K562 (cell line): ENCODE data around the gene SPEM2. TPM values are rescaled to one million over a fixed set of nuclear protein-coding genes. Genes with fewer than 3 reads are reported as not detected.

Experiments
- ATAC-seq: fragments of 200-7000 bp; cut with Tn5 transposase; 3 replicates; pipeline ENCODE4 v1.9.1; 2020; ENCODE audit warnings: moderate library complexity
- BruUV-seq: library from RNA; stranded (reverse); fragments of 400-500 nt; replicated peaks from 2 replicates; lab custom pipeline; 2021; lab: Mats Ljungman, UMichigan
- CTCF ChIA-PET: fragments of 300-600 bp; formaldehyde crosslinking; extraction: SDS; loops from one replicate; lab custom pipeline; 2021; ENCODE audit warnings: low intra/inter-chr PET ratio; lab: Yijun Ruan, JAX
- POLR2A ChIA-PET: fragments of 300-600, 350-650 bp; sonication (Branson Sonifier 250); formaldehyde crosslinking; extraction: SDS; loops from one replicate; lab custom pipeline; 2021; ENCODE audit warnings: antibody characterized with exemption, inconsistent platforms; lab: Yijun Ruan, JAX
- DNase-seq, 4 experiments: peaks; one replicate each; pipeline versions ENCODE4 v3.0.0 to v3.0.0-alpha.2; 2011 to 2018; ENCODE audit warnings: low spot score in 3 of 4, mixed read lengths in 3 of 4; ENCODE audit errors: extremely low read depth in 1 of 4
- FAIRE-seq: peaks from 2 replicates; lab custom pipeline; 2011; peaks lifted over from hg19 to GRCh38; lab: Jason Lieb, UNC
- H2AFZ ChIP-seq: 2 replicates; pipeline ENCODE4 v1.6.0; 2011; ENCODE audit warnings: low read depth, low read length, control low read depth, inconsistent platforms
- H3K27ac ChIP-seq: fragments of 200-600 bp; 3 replicates; pipeline ENCODE4 v1.8.0; 2011; ENCODE audit warnings: low read depth, mild to moderate bottlenecking, control low read depth, inconsistent platforms, low read length, moderate library complexity, mixed read lengths; ENCODE audit errors: extremely low read depth
- H3K27me3 ChIP-seq, 2 experiments: fragments of 300-600 bp in 1 of 2; 2 replicates in 1 of 2; 3 replicates in 1 of 2; pipeline versions ENCODE4 v1.6.0 to v1.8.0; 2011; ENCODE audit warnings: inconsistent platforms in 2 of 2, low read length in 2 of 2, mild to moderate bottlenecking in 1 of 2, mixed read lengths in 1 of 2, moderate library complexity in 1 of 2; ENCODE audit not compliant: control insufficient read depth in 2 of 2, insufficient read depth in 2 of 2
- H3K36me3 ChIP-seq: fragments of 300-600 bp; 3 replicates; pipeline ENCODE4 v1.8.0; 2011; ENCODE audit warnings: mild to moderate bottlenecking, low read length, inconsistent platforms; ENCODE audit not compliant: control insufficient read depth, insufficient read depth
- H3K4me1 ChIP-seq, 2 experiments: fragments of 200-600 bp in 1 of 2; replicated peaks in 1 of 2; 2 replicates in 1 of 2; 3 replicates in 1 of 2; pipeline versions ENCODE4 v1.5.1 to v1.8.0; 2011; ENCODE audit warnings: inconsistent platforms in 2 of 2, low read length in 2 of 2, mild to moderate bottlenecking in 1 of 2, mixed read lengths in 1 of 2, moderate library complexity in 1 of 2; ENCODE audit not compliant: control insufficient read depth in 2 of 2, insufficient read depth in 2 of 2
- H3K4me2 ChIP-seq: 2 replicates; pipeline ENCODE4 v1.6.1; 2011; ENCODE audit warnings: low read length, control low read depth, inconsistent platforms, mixed read lengths; ENCODE audit not compliant: insufficient read depth
- H3K4me3 ChIP-seq: fragments of 200-600 bp; sonication (generic), shearing (Covaris generic); 2 replicates; pipeline ENCODE4 v1.5.1; 2016; ENCODE audit warnings: control low read depth, inconsistent platforms
- H3K79me2 ChIP-seq: fragments of 200-600 bp; 3 replicates; pipeline ENCODE4 v1.8.0; 2011; ENCODE audit warnings: low read length, inconsistent platforms; ENCODE audit not compliant: control insufficient read depth, insufficient read depth
- H3K9ac ChIP-seq, 2 experiments: 2 replicates each; pipeline versions ENCODE4 v1.6.0 to v1.6.1; 2011; ENCODE audit warnings: low read depth in 2 of 2, low read length in 2 of 2, control low read depth in 1 of 2, inconsistent platforms in 1 of 2, mild to moderate bottlenecking in 1 of 2, mixed read lengths in 1 of 2; ENCODE audit not compliant: insufficient read depth in 1 of 2
- H3K9me1 ChIP-seq: one replicate; pipeline ENCODE4 v1.6.0; 2011; ENCODE audit warnings: inconsistent platforms, mild to moderate bottlenecking, low read length, moderate library complexity; ENCODE audit not compliant: control insufficient read depth, insufficient read depth
- H3K9me3 ChIP-seq: replicated peaks from 2 replicates; pipeline ENCODE4 v1.5.1; 2011; ENCODE audit warnings: low read depth, low read length, inconsistent platforms; ENCODE audit not compliant: control insufficient read depth, insufficient read depth
- H4K20me1 ChIP-seq: replicated peaks from 2 replicates; pipeline ENCODE4 v1.6.1; 2011; ENCODE audit warnings: low read length, inconsistent platforms, mixed read lengths; ENCODE audit not compliant: control insufficient read depth, insufficient read depth
- EGR1 ChIP-seq: fragments of 450-650 bp; conservative IDR thresholded peaks from 2 replicates; pipeline ENCODE4 v1.6.1; 2017; ENCODE audit warnings: mild to moderate bottlenecking
- MEF2A ChIP-seq: IDR thresholded peaks from 2 replicates; pipeline ENCODE4 v1.6.1; 2011; ENCODE audit warnings: low read depth, mild to moderate bottlenecking, low read length, moderate library complexity; ENCODE audit not compliant: control insufficient read depth
- THAP12 ChIP-seq: fragments of 250-450 bp; sonication (Bioruptor Pico); IDR thresholded peaks from 2 replicates; pipeline ENCODE4 v1.9.0; 2021; ENCODE audit warnings: mild to moderate bottlenecking, inconsistent platforms
- ZBTB26 ChIP-seq: fragments of 450-650 bp; formaldehyde crosslinking; IDR thresholded peaks from 2 replicates; pipeline ENCODE4 v1.4.0; 2022; ENCODE audit warnings: missing genetic modification characterization
- WGBS: fragments of 100-300 bp; shearing (Covaris generic); methylation state at CpG from one replicate; pipeline ENCODE4 v1.1.6; 2016; ENCODE audit warnings: low coverage, mixed read lengths; ENCODE audit not compliant: insufficient coverage; ENCODE audit errors: missing lambda C conversion rate; 5-methylcytosine and 5-hydroxymethylcytosine counted together
- in situ Hi-C: fragments of 300-500 bp; cut with MboI; formaldehyde crosslinking; loops from 4 replicates; pipeline ENCODE4 v1.15.0; 2018; ENCODE audit warnings: inconsistent platforms, mixed read lengths
- intact Hi-C: fragments of 100-400 bp; cut with micrococcal nuclease; formaldehyde crosslinking; loops from 2 replicates; pipeline ENCODE4 v1.14.2; 2022
- polyA plus RNA-seq, 8 experiments: library from polyadenylated mRNA; depleted of rRNA in 4 of 8; stranded (reverse) in 5 of 8; unstranded in 3 of 8; fragments of >200 nt; fragmentation: Nextera tagmentation in 2 of 8; fragmentation: Illumina TruSeq in 1 of 8; extraction: Ambion mirVana in 2 of 8; extraction: Trizol in 1 of 8; gene quantifications; 2 replicates each; pipeline versions ENCODE4 v1.2.1 to v1.2.3, GENCODE V29; 2011 to 2014; ENCODE audit warnings: inconsistent platforms in 1 of 8, missing spikeins in 1 of 8
- total RNA-seq, 7 experiments: library from RNA; depleted of rRNA in 6 of 7; stranded (reverse); fragments of >200 nt in 6 of 7; fragmentation: Illumina TruSeq in 2 of 7; extraction: Trizol in 2 of 7; gene quantifications; 2 replicates each; pipeline versions ENCODE4 v1.2.1 to v1.2.3, GENCODE V29; 2011 to 2021; ENCODE audit warnings: low replicate concordance in 1 of 7
- TF ChIP-seq, protein P1 (sequence below): fragments of 450-650 bp; IDR thresholded peaks from 2 replicates; pipeline ENCODE4 v1.6.1; 2016; ENCODE audit warnings: mild to moderate bottlenecking

SPEM2 gene
- total and polyA plus RNA-seq, 9 of the 15 experiments (the other 6 are each of a cell fraction or from before 2014, with no cell fraction given), result not detected

DNA sequence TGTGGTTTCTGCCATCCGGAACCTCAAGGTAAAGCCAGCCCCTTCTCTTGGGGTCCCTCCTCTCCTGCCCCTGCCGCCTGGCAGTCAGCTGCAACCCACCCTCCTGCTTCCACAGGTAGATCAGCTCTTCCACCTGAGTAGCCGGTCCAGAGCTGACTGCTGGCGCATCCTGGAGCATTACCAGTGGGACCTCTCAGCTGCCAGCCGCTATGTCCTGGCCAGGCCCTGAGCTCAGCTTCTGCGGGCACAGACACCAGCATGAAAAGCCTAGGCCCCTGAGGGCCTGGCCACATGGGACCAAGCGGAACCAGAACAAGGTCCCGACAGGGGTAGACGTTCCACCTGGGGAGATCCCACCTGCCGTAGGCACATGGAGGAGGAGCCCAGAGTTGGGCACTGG, 36.6 kb upstream of the SPEM2 start:
- no TSS peak for BruUV-seq
- ATAC-seq (no peak), FAIRE-seq (no peak), DNase-seq (no peak)
- peaks cover 8% of the 10 kb centered on the region; the same call in 1 of the 3 replicates for H3K36me3 ChIP-seq
- TF ChIP-seq, protein P1, sequence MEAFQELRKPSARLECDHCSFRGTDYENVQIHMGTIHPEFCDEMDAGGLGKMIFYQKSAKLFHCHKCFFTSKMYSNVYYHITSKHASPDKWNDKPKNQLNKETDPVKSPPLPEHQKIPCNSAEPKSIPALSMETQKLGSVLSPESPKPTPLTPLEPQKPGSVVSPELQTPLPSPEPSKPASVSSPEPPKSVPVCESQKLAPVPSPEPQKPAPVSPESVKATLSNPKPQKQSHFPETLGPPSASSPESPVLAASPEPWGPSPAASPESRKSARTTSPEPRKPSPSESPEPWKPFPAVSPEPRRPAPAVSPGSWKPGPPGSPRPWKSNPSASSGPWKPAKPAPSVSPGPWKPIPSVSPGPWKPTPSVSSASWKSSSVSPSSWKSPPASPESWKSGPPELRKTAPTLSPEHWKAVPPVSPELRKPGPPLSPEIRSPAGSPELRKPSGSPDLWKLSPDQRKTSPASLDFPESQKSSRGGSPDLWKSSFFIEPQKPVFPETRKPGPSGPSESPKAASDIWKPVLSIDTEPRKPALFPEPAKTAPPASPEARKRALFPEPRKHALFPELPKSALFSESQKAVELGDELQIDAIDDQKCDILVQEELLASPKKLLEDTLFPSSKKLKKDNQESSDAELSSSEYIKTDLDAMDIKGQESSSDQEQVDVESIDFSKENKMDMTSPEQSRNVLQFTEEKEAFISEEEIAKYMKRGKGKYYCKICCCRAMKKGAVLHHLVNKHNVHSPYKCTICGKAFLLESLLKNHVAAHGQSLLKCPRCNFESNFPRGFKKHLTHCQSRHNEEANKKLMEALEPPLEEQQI, result no peak
- TF ChIP-seq THAP12 (CRISPR knock-in tag) (no peak), EGR1 (no peak), ZBTB26 (CRISPR knock-in tag) (no peak), MEF2A (no peak)
- no peaks in the 10 kb centered on the region for H3K79me2 ChIP-seq
- H3K4me3 ChIP-seq, result no peak overlapping the region
- H3K4me2 ChIP-seq, result no peak overlapping the region
- H3K27ac ChIP-seq, result no peak overlapping the region
- no peaks in the 10 kb centered on the region for H3K27me3 ChIP-seq
- POLR2A ChIA-PET, result interaction anchor here (0.7 to 1.5 kb wide), 3 partner anchors 94 to 190 kb away, joined by 3 to 4 read pairs (median 3); no protein-coding TSS in a partner anchor
- H2AFZ ChIP-seq, result no peak overlapping the region
- in situ Hi-C loops, result no loop called here
- CTCF ChIA-PET, result no interaction called here
- H3K9me3 ChIP-seq, result no peaks in the 10 kb centered on the region
- 73% methylated on average over 7 of the region's 10 CpGs for WGBS
- H4K20me1 ChIP-seq, result no peaks in the 10 kb centered on the region
- intact Hi-C loops, result no loop called here
- no peaks in the 10 kb centered on the region for H3K9me1 ChIP-seq
- peaks cover 0 to 10% of the 10 kb centered on the region in 2 experiments; a peak in 2 of 5 replicates for H3K4me1 ChIP-seq
- no peak overlapping the region; a peak in 1 of 4 replicates for H3K9ac ChIP-seq
